GM18870 (cell line): ENCODE results near the gene IFIT1.
"Not testable (repeated sequence)": the region's sequence is repeated elsewhere in the genome, so short reads cannot be mapped to it uniquely, and the experiment has no call there.

Experiments
- ATAC-seq: cut with Tn5 transposase; IDR thresholded peaks from one replicate; pipeline ENCODE4 v1.9.1; 2021; ENCODE audit warnings: moderate library complexity; ENCODE audit not compliant: unreplicated experiment

The IFIT1 gene

GRCh38 chr10:89364531-89364930 lies 27.9 kb upstream of the IFIT1 start:
- no peak for ATAC-seq

- peak; percentile 75 for ATAC-seq
Measured at GRCh38 chr10:89367529-89367928, 24.9 kb upstream of the IFIT1 start.

DNA sequence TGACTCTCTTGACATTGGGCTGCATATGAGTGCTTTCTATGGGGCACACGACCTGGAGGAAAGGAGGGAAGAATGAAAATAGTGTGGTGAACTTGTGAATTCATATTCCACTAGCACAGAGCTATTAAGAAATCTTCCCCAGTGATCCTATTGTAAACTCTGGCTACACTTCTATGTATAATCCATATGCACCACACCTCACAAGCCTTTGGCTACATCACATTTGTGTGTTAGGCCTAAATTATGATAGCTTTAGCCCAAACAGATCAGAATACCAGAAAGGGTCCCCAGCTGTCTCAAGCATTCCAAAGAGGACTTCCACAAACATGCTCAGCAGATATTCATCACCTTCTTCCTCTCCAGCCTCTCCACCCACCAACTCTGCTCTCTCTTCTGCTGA lies 24.3 kb upstream of the IFIT1 start:
- no peak for ATAC-seq

- no peak for ATAC-seq
Measured at GRCh38 chr10:89369156-89370105, 23.0 kb upstream of the IFIT1 start.

GRCh38 chr10:89371079-89371478 lies 21.3 kb upstream of the IFIT1 start:
- ATAC-seq: no peak

DNA sequence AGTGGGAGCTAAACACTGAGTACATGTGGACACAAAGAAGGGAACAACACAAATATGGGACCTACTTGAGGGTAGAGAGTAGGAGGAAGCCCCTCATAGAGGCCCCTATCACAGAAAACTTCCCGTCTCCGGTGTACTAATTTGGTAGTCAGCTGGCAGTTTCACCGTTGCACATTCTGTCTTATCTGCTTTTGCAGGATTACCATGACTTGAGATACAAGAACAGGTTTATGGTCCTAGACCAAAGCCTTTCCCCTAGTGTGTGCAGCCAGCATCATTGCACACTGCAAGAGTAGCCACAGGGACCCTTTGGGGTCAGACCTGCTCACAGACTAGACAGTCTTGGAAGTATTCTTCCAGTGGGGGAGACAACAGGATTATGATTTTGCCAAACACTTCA lies 20.4 kb upstream of the IFIT1 start:
- ATAC-seq: no peak

GRCh38 chr10:89373916-89374711 lies 18.3 kb upstream of the IFIT1 start:
- no peak for ATAC-seq

DNA sequence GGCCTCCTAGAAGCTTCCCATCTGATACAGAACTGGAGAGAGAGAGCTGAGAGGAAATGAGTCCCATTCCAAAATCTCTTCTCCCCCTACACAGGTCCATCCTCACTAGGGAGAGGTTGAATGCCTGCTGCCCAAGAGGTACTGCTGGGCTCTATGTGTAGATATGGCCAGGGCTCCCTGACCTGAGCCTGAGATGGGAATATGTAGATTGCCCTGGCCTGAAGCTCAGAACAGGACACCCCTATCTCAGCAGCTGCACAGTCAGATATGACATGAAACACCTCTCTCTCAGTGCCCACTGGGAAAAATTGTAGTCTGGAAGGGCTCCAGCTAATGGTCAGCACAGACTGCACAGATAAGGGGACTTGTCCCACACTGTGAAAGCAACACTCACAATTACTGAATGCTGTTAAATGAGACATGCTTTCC lies 17.7 kb upstream of the IFIT1 start:
- ATAC-seq: no peak

DNA sequence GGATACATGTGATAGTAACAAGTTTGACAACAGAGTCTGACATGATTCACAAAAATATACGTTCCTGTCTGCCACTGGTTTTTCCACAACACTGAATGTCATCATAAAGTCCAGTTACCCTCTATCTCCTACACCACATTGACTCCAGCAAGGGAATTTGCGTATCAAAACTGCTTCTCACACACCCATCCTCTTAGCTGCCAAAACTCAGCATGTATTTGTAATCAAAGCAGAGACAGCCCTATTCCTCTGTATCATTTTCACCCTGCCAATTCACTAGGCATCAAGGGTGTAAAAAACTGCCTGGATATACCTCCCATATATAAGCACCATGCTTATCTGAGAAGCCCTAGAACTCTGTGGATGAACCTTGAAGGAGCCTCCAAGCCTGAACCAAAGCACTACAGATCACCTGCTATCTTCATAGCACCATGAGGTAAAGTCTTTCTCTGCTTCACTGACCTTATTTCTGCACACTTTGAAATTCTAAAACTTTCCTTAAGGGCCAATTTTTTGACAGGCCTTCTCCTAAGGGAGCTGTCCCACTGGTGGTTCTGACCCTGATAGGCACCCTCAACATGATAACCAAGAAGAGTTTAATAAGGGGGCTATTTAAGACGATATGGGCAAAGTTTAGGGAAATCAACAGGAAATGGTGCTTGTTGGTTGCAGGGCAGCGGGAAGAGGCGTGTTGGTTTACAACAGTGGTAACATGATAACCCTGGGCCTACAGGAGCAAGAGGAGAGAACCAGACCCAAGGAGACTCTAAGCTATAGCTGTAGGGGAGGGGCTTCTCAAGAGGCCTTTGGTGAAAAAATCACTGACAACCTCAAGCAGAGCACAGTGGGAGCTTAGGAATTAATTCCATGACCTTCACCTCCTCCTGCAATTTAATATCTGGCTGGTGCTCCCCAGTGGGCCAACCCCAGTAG lies 14.5 kb upstream of the IFIT1 start, which contains the start of gene IFIT1B:
TSS of gene IFIT1B (plus strand) at position 352 of the 933 bp plus-strand sequence. CDS start at position 432, 80 bp downstream.
- ATAC-seq: no peak

DNA sequence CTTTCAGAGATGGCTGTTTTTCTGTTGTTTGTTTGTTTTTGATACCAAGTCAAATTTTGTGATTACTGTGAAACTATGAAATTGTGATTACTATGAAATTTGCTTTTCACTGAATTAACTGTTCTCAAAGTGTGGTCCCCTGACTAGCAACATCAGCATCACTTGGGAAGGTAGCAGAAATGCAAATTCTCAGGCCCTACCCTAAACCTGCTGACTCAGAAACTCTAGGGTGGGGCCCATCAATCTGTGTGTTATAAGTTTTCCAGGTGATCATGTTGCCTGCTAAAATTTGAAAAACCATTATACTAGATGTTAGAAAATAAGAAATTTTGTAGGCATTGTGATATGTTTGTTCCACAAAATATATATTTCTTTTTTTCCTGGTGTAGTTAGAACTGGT lies 13.3 kb upstream of the IFIT1 start:
- no peak for ATAC-seq

- no peak for ATAC-seq
Measured at GRCh38 chr10:89382757-89383156, 9.7 kb upstream of the IFIT1 start.

- ATAC-seq: no peak
Measured at GRCh38 chr10:89384474-89385340, 7.7 kb upstream of the IFIT1 start.

GRCh38 chr10:89388806-89389205 lies 3.6 kb upstream of the IFIT1 start:
- ATAC-seq: no peak

DNA sequence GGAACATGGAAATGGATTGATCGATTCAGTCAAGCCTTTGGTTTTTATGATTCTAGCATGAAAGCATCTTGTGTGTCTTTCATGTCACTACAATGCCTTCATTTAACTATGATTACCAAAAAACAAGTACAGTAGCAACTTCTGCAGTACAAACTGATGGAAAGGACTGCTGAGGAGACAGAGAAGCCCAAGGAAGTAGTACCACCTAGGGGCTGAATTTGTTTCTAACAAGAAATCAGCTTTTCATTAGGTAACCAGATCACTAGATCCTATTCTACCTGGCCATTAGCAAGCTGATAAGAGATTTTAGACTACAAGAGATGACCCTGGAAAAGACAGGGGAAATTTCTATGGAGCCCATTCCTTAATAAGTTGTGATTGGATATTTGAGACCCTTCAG lies 3.2 kb upstream of the IFIT1 start:
- ATAC-seq: no peak

- ATAC-seq: no peak
Measured at GRCh38 chr10:89390476-89391225, 1.8 kb upstream of the IFIT1 start.

GRCh38 chr10:89391226-89391576 lies 1.2 kb upstream of the IFIT1 start:
- ATAC-seq: not testable (repeated sequence)

- peak; percentile 32 for ATAC-seq
Measured at GRCh38 chr10:89392974-89393373, 551 bp downstream of the IFIT1 start.

GRCh38 chr10:89393898-89394297 lies 1.5 kb downstream of the IFIT1 start:
- ATAC-seq: no peak

- ATAC-seq: no peak
Measured at GRCh38 chr10:89395141-89395540, 2.7 kb downstream of the IFIT1 start.
